Right lobe of liver (tissue), 4 donors: Measurements from ENCODE around the gene MRPS7.

Experiments used
- POLR2A ChIP-seq: fragments of 450-650 bp; IDR thresholded peaks from one replicate; pipeline ENCODE4 v1.6.1; 2017; ENCODE audit warnings: antibody characterized with exemption, mild to moderate bottlenecking
- TF ChIP-seq, protein P1 (sequence below), 4 donors: fragments of 200-600 bp in 3 of 4; fragments of 450-650 bp in 1 of 4; IDR thresholded peaks; one replicate each; pipeline versions ENCODE4 v1.5.1 to v1.8.0; 2016 to 2022; ENCODE audit warnings: antibody characterized with exemption in 4 of 4, mild to moderate bottlenecking in 2 of 4
- donor health status: DM: no; HTN: no; CAD: no.
- donor health status: DM: no; HTN: no; CAD: no.
- donor health status: DM: no; HTN: yes; CAD: no.

GRCh38 chr17:75218131-75218530, 43.5 kb upstream of the MRPS7 start:
- no peak for TF ChIP-seq POLR2A
- TF ChIP-seq, protein P1, sequence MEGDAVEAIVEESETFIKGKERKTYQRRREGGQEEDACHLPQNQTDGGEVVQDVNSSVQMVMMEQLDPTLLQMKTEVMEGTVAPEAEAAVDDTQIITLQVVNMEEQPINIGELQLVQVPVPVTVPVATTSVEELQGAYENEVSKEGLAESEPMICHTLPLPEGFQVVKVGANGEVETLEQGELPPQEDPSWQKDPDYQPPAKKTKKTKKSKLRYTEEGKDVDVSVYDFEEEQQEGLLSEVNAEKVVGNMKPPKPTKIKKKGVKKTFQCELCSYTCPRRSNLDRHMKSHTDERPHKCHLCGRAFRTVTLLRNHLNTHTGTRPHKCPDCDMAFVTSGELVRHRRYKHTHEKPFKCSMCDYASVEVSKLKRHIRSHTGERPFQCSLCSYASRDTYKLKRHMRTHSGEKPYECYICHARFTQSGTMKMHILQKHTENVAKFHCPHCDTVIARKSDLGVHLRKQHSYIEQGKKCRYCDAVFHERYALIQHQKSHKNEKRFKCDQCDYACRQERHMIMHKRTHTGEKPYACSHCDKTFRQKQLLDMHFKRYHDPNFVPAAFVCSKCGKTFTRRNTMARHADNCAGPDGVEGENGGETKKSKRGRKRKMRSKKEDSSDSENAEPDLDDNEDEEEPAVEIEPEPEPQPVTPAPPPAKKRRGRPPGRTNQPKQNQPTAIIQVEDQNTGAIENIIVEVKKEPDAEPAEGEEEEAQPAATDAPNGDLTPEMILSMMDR (IDR thresholded peaks at IDR 0.05): no peak
